ENCODE results near the gene RPIA. TPM values are rescaled to one million over a fixed set of nuclear protein-coding genes. Genes with fewer than 3 reads are reported as not detected.
A peak's percentile ranks its signal among the peaks of the same experiment; 100 is the strongest.

RPIA gene
- total RNA-seq, 4 donors from 2014 or later, result 6.5 to 17.6 (median 11.0) TPM

- no peak overlapping the region for H3K4me3 ChIP-seq
- no peak for TF ChIP-seq CTCF (IDR thresholded peaks at IDR 0.05)
- TF ChIP-seq POLR2A (IDR thresholded peaks at IDR 0.05), result no peak
- H3K27ac ChIP-seq, result no peak overlapping the region
- H3K4me1 ChIP-seq, result peaks cover 0 to 20% (median 10%) of the 10 kb centered on the region in 3 donors
- no peaks in the 10 kb centered on the region for H3K36me3 ChIP-seq
- no peak for DNase-seq
- no peaks in the 10 kb centered on the region for H3K9me3 ChIP-seq
- H3K27me3 ChIP-seq, result no peaks in the 10 kb centered on the region
- WGBS, 2 donors, result 77 to 84% methylated on average over 3 of the region's 3 CpGs
- intact Hi-C loops (cut with DNase I), result no loop called here
These were observed 34.8 kb upstream of the RPIA start for GRCh38 chr2:88656690-88657089.

GRCh38 chr2:88657131-88657530 is 34.3 kb upstream of the RPIA start:
- no peak overlapping the region for H3K4me3 ChIP-seq
- WGBS, 2 donors, result 90 to 93% methylated on average over 2 of the region's 2 CpGs
- TF ChIP-seq CTCF (IDR thresholded peaks at IDR 0.05) (no peak), POLR2A (IDR thresholded peaks at IDR 0.05) (no peak)

GRCh38 chr2:88658326-88658725 is 33.1 kb upstream of the RPIA start:
- TF ChIP-seq CTCF (IDR thresholded peaks at IDR 0.05) (no peak), POLR2A (IDR thresholded peaks at IDR 0.05) (no peak)
- no peaks in the 10 kb centered on the region for H3K27me3 ChIP-seq
- H3K27ac ChIP-seq, result peak overlapping the region in 3 of 4 donors; percentile 59 to 73 (median 60)

More at GRCh38 chr2:88657131-88657530, 34.3 kb upstream of the RPIA start:
- no peak for DNase-seq
- Histone ChIP-seq H3K27ac (no peak overlapping the region), H3K9me3 (no peaks in the 10 kb centered on the region), H3K27me3 (no peaks in the 10 kb centered on the region), H3K4me1 (peaks cover 0 to 20% (median 10%) of the 10 kb centered on the region in 3 donors), H3K36me3 (no peaks in the 10 kb centered on the region)
- intact Hi-C loops (cut with DNase I), result no loop called here

GRCh38 chr2:88658881-88659537 is 32.5 kb upstream of the RPIA start:
- Histone ChIP-seq H3K36me3 (no peaks in the 10 kb centered on the region), H3K9me3 (no peaks in the 10 kb centered on the region), H3K4me3 (peak overlapping the region in 1 of 4 donors; percentile 30), H3K27ac (peak overlapping the region; percentile 2 to 73 (median 60)), H3K4me1 (peaks cover 0 to 20% (median 10%) of the 10 kb centered on the region in 3 donors), H3K27me3 (no peaks in the 10 kb centered on the region)
- intact Hi-C loops (cut with DNase I), result no loop called here
- DNase-seq, result no peak
- TF ChIP-seq POLR2A (IDR thresholded peaks at IDR 0.05), result no peak
- TF ChIP-seq CTCF (IDR thresholded peaks at IDR 0.05), result no peak
- WGBS, 2 donors, result 48 to 62% methylated on average over 4 of the region's 4 CpGs

More at GRCh38 chr2:88658326-88658725, 33.1 kb upstream of the RPIA start:
- DNase-seq, result no peak
- H3K4me1 ChIP-seq, result peaks cover 0 to 20% (median 10%) of the 10 kb centered on the region in 3 donors
- intact Hi-C loops (cut with DNase I), result no loop called here
- no peak overlapping the region for H3K4me3 ChIP-seq
- 24 to 25% methylated on average over 3 of the region's 3 CpGs for WGBS, 2 donors
- H3K36me3 ChIP-seq, result no peaks in the 10 kb centered on the region
- H3K9me3 ChIP-seq, result no peaks in the 10 kb centered on the region

- peak overlapping the region in 1 of 4 donors; percentile 30 for H3K4me3 ChIP-seq
- peaks cover 0 to 20% (median 10%) of the 10 kb centered on the region in 3 donors for H3K4me1 ChIP-seq
- H3K27me3 ChIP-seq, result no peaks in the 10 kb centered on the region
- H3K9me3 ChIP-seq, result no peaks in the 10 kb centered on the region
- 33 to 34% methylated on average over 3 to 4 of the region's 4 CpGs for WGBS, 2 donors
- no peaks in the 10 kb centered on the region for H3K36me3 ChIP-seq
- intact Hi-C loops (cut with DNase I), result no loop called here
- DNase-seq, result no peak
- H3K27ac ChIP-seq, result peak overlapping the region; percentile 2 to 73 (median 60)
- TF ChIP-seq CTCF (IDR thresholded peaks at IDR 0.05) (no peak), POLR2A (IDR thresholded peaks at IDR 0.05) (no peak)
These were observed 31.9 kb upstream of the RPIA start for GRCh38 chr2:88659538-88659915.
